AG20443 (cell line): ENCODE results near the gene XXYLT1.
"Not testable (repeated sequence)": the region's sequence is repeated elsewhere in the genome, so short reads cannot be mapped to it uniquely, and the experiment has no call there.

Source experiments
- DNase-seq: peaks from one replicate; pipeline ENCODE4 v3.0.0; 2012; ENCODE audit warnings: low spot score, mixed read lengths

Gene XXYLT1

DNA sequence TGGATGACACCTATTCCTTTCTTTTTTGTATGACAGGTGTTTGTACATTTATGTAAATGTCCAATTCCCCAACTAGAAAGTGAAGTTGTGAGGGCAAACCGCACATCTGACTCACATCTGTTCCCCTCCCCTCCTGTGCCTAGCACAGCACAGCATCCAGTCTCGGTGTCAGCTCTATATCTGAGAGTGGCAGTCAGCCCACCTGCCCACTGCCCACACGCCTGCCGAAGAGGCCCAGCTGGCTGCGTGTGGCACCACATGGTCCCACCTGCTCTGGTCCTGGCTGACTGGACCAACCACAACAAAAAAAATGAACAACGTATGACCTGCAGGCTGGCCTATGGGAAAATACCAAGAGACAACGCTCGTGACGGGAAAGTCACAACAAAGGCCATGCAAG lies 62.8 kb downstream of the XXYLT1 start:
- DNase-seq = no peak

DNA sequence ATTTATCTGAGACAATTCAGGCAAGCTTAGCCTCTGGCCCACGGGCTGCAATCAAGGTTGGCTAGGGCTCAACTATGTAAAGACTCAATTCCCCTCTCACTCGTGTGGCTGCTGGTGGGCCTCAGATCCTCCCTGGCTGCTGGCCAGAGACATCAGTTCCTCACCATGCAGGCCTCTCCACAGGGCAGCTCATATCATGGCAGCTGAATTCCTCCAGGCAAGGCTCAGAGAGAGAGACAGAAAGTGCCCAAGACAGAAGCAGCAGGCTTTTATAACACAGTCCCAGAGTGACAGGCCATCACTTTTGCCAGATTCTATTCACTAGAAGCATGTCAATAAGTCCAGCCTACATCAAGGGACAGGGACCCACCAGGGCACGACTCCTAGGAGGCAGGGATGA lies 63.2 kb downstream of the XXYLT1 start:
- no peak for DNase-seq

DNA sequence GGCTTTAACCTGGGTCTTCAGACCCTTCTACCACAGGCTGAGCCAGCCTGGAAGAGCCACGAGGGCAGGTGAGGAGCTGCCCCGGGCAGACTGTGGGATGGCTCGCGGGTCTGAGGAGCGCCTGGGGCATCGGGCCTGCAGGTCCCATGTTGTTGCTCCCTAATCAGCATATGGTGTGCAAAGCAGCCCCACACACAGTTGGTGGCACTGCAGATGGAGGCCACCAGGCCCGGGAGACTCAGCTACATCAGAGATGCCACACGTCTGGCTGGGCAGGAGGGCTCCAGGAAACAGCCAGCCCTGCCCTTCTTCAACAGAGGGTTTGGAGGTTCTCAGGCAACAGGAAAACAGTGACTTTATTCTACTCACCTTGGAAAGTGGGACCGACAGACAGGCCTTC lies 63.9 kb downstream of the XXYLT1 start:
- no peak for DNase-seq

DNA sequence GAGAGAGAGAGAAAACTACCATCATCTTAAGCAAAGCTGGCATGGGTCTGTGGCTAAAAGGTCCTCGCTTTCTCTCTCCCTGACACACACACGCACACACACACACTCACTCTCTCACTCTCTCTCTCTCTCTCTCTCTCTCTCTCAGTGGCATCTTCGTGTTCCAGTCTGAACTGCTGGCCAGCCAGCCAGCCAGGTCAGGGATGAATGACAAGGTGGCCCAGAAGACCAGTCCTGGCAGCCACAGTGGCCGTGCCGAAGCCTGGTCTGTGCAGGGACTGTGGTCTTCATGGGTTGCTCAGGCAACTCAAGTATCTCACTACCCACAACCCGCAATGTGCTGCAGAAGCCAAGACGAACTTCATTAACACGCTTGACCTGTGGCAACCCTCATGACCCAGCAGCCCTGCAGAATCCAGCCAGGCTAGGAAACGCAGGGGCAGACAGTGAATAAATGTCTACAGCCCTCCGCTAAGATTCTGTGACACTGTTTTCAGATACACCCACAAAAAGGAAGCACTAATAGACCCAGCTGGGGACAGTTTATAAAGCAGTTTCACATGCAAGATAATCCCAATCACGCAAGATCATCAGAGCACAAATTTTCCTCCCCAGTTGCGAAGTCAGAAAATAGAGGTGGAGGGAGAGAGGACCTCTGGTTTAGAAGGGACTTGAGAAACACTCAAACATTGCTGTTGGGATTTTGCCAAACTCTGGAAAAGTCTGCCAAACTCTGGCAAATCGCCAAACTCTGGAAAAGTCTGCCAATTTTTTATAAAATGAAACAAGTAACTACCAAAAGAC lies 66.4 kb downstream of the XXYLT1 start:
- DNase-seq = peak; percentile 63

DNA sequence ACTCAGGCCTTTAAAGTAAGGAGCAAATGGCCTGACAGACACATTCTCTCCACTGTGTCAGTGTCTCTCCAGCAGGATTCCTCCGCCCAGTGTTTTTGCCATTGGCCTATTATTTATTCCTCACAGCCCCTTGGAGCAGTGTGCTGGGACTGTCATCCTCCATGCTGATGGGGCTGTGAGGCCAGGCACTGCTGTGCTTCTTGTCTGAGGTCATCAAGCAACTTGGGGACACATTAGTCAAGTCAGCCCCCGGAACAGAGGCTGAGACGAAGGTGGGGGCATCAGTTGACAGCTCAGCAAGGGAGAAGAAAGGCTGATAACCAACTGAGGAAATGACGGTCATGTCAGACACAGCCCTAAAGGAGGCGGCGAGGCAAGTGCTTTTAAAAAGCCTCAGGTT lies 67.4 kb downstream of the XXYLT1 start:
- DNase-seq = no peak

DNA sequence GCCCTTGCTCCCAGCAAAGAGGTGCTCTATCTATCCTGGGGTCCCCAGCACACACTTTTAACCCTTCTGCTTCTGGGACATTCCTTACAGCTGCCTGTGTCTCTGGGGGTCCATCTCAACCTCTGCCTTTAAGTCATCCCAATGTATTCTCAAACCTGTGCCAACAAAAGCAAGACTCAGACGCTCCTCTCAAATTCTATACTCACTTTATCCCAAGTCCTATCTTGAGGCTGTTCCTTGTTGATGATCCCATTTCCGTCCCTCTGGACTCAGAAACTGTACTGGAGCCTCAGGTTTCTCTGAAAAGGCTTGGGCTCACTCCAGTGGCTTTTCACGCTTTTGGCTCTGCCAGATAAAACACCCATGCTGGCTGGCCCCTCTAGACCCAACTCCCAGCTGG lies 69.7 kb downstream of the XXYLT1 start:
- DNase-seq = no peak

DNA sequence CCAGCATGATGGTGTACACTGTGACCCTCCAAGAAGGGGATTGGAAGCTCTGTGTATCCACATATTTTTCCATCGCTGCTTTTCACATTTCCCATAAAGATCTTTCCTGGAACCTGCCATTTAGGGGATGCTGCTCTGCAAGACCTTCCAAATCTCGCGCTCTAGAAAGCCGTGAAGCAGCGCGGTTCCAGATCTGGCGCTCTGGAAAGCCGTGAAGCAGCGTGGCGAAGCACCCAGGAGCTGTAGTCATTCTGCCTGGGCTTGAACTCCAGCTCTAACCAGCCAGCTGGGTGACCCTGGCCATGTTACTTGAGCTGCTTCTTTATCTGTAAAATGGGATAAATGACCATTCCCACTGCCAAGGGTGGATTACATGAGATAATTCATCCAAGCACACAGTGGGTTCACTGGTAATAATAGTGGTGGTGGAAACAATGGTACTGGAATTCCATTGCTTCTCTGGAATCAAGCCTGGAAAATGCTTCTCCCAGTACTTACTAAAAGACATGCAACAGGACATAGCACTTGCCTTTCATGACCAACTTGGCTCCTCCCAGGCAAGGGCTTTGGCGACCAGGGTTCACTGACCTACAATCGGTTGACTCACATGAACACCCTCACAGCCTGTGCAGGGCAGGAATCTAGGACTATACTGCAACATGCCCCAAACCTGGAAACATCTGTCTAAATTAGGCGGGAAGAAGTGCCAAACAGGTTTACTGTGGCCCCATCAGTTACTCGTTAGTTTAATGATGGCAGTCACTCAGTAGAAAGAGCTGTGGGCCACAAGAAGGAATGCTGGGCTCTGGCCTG lies 70.7 kb downstream of the XXYLT1 start:
- DNase-seq = no peak

DNA sequence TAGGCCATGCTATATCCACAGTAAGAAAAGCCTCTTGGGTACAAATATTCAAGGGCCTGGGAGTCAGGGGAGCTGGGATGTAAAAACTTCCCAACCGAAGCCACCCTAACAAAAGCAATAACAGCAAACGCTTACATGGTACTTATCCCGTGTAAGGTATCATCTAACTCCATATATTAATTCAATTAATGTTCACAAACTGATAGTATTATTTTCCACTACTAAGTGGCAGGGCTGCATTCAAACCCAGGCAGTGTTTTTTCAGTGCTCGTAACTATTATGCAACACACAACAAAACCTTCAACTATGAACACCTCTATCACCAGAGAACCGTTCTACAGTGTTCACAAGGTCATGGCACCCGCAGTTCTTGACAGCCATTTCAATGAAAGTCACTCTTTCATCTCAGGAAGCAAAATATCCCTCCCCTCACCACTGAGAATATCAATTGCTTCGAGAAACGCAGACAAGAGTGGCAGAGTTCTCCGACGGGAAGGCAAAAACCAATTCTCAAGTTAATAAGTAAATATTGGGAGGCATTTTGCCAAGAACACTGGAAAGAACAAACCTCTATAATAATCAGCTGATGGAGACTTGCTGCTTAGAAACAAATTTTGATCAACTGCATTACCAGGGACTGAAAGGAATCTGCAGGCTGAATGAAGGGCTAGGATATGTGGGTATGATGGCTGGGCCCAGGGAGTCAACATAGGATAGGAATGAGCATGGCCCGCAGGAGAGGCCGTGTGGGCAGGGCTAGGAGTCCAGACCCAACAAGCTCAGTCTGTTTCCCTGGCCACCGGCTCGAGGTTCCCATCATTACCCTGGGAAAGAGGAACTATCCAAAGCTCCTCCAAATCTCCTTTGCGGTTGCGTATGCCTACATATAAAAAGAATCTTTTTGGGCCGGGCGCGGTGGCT lies 72.3 kb downstream of the XXYLT1 start:
- no peak for DNase-seq

DNA sequence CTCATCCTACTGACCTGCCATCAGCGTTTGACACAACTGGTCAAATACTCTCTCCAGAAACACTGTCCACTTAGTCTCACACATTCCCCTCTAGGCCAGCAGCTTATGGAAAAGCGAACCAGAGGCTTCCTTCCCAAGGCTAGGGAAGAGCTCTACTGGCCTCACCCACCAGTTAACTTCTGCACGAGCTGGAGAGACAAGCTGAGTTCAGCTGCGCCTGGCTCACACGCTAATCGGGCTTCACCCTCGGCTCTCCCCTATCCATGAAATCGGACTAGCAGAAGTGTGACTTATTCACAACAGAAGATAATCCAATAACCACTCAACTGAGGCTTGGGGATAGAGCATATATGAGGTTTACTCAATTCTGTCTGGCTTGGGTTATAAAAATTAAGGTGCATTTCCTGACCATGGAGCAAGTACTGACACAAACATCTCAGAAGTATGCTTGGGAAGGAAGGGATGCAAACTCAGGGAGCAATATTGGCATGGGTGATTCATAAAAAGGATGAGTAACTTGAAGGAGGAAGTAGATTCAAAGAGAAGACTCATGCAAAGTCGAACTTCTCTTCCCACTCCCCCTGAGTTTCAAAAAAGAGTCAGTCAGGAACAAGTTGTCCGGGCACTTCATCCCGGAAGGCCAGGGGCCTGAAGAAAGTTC lies 73.1 kb downstream of the XXYLT1 start:
- DNase-seq = peak; percentile 61

DNA sequence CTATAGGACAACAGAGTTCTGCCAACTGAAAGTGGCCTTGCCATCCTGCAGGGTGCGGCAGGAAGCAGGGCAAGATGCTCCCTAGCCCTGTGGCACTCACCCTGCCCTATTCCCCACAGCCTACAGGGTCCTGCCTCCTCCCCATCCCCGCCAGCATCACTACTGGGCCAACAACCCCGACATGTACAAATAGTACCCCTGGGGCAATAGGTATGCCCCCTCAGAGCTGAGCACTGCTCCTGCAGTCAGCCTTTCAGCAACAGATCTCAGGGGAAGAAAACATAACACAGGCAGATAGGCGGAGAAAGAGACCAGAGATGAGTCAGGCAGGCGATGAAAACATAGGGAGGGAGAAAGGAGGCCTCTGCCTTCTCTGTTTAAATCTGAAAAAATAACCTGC lies 74.7 kb downstream of the XXYLT1 start:
- peak; percentile 70 for DNase-seq

DNA sequence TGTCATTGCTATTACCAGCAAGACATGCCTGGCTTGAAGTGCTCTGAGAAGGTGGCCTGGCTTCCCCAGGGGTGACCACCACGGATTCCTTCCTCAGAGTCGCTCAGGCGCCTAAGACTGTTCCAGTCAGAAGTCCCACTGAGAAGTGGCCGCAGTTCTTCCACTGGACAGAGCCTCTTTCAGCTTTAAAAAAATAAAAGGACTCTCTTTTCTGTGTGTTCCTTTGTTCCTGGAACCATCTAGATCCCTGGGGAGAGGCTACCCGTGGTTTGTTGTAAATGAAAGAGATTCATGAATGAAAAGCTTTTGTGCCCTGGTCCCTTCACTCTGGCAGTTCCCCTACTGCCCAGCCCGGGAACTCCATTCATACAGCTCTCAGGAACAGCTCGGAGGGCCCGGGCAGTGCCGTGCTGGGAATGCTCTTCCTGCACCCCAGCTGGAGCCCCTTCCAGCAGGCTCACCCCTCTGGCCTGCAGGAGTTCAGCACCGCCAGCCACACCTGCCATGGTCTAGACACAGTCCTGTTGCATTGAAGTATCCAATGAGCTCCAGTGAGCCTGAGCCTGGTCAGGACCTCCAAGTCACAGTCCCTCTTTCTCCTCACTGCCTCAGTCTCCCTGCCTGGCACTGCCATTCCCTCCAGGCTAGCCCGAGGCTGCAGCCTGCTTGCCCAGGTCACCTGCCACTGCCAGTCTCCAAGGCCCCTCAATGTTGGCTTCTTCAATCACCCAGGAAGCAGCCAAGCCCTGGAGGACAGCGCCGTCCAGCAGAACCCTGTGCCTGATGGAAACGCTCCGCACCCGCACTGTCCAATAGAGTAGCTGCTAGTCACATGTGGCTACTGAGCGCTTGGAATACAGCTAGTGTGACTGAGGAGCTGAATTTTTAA lies 75.4 kb downstream of the XXYLT1 start:
- DNase-seq = no peak

DNA sequence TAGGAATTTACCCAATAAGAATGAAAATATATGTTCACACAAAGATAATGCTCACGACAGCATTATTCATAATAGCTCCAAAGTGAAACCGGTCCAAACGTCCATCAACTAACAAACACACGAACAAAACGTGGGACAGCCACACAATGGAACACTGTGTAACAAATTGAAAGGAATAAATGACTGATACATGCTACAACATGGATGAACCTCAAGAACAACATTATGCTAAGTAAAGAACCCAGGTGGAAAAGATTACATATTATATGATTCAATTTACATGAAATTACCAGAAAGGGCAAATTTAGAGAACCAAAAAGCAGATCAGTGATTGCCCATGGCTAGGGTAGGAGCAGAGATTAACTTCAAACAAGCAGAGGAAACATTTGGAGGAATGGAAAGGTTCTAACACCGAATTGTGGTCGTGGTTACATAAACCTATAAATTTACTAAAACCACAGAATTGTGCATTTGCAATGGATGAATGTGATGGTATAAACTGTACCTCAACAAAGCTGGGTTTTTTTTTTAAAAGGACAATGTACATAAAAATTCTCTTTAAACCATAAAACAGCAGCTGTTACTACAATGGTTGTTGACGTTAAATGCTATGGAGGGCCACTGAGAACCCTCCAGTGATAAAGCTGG lies 76.3 kb downstream of the XXYLT1 start:
- no peak for DNase-seq

DNA sequence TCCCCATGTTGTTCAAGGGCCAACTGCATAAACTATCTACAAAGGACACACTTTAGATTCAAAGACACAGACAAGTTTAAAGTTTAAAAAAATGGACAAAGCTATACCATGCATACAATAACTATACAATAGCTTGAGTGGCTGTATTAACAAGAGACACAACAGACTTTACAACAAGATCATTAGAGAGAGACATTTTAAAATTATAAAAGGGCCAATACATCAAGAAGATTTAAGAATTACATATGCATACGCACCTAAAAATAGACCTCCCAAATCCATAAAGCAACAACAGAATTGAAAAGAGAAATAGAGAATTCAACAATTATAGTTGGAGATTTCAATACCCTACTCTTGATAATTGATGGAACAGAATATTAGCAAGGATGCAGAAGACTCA lies 79.4 kb downstream of the XXYLT1 start:
- DNase-seq = no peak

DNA sequence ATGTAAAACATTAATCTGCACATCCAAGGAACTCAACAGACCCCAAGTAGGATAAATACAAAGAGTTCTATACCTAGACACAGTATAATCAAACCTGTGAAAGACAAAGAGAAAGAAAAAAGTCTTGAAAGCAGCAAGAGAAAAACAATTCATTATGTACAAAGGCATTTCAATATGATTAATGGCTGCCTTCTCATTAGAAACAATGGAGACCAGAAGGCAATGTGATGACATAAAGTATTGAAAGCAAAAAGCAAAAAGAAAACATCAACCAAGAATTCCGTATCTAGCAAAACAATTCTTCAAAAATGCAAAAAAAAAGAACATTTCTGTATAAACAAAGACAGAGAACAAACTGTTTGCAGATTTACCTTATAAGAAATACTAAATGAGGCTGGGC lies 81.1 kb downstream of the XXYLT1 start:
- no peak for DNase-seq

DNA sequence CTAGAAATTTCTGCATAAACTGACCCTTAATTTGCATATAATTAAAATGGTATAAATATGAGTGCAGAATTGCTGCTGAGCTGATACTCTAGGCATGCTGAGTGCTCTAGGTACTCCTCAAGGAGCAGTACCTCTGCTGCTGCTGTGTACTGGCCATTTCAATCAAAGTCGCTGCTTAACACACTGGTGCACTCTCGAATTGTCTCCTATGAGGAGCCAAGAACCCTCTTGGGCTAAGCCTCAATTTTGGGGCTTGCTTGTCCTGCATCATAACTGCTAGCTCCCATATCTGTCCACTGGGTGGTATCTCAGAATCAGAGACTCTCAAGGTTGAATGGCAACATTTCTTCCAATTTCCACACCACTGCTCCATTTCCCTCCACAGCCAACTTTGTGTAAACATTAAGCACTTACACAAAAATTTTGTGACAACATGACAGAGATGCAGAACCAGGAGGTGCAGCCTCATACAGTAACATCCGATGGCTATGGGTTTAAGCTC lies 82.5 kb downstream of the XXYLT1 start:
- no peak for DNase-seq

DNA sequence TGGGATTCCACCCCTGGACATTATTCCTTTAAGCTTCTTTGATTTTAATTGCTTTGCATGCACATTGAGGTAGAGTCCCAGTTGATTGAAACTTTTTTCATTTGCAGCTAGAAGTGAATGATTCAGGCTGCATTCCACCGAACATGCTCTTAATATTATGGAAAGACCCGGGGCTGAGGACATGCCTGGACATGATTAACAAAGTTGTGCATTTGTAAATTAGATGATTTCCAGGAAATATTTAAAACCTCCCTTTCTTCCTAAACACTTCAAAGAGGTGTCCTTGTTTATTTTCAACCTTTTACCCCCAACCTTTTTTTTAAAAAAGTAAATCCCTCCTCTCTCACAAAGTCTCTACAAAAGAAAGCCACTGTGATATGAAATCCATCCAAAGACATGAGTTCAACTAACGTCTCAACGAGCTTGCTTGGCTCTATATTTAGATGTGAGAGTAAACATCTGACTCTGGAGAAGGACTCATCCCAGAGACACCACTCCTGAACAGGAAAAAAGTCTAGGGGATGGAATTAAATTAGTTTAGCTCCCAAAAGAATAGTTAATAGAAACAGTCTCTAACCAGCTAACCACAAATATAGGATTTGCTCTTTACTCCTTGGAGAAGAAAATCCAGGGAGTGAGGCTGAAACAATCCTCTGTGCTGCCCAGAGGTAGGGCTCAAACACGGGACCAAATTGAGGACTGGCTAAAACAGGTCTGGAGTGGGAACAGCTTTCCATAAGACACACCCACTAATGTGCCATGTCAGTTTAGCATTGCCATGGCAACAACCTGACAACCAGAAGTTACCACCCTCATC lies 83.1 kb downstream of the XXYLT1 start:
- DNase-seq = peak; percentile 47

DNA sequence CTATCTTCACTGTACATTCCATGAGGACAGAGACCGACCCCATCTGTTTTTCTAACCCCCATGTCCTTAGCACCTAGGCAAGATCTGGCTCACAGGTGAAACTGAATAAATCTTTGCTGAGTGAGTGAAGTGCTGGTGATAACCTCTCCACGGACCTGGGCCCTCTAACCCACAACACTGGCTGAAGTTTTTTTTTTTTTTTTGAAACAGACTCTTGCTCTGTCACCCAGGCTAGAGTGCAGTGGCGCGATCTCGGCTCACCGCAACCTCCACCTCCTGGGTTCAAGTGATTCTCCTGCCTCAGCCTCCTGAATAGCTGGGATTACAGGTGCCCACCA lies 84.3 kb downstream of the XXYLT1 start:
- not testable (repeated sequence) for DNase-seq

DNA sequence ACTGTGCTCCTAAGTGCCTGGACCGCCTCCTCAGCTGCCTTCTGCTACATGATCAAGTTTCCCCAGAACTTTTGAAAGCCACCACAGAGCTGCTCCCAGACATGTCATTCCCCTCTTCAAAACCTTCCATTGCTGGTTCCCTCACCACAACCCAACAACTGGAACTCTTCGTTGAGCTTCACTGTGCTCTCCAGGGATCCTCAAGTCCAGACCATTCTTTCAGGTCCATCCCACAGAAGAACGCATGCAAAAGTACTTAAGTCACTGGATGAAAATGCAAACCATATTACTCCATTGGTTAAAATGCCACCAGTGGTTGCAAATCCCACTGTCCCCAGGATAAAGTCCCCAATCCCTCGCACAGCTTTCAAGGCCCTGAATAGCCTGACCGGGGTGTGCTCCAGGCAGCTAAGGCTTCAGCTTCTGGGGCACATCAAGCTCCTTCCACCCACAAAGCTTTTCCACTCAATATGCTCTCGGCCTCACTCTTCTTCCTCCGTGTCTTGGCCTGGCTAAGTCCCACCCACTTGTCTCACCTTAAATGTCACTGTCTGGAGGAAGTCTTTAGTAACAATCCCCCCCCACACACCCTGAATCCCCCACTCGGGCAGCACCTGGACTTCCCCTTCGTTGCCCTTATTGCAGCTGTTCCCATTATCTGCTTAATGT lies 84.8 kb downstream of the XXYLT1 start:
- no peak for DNase-seq

DNA sequence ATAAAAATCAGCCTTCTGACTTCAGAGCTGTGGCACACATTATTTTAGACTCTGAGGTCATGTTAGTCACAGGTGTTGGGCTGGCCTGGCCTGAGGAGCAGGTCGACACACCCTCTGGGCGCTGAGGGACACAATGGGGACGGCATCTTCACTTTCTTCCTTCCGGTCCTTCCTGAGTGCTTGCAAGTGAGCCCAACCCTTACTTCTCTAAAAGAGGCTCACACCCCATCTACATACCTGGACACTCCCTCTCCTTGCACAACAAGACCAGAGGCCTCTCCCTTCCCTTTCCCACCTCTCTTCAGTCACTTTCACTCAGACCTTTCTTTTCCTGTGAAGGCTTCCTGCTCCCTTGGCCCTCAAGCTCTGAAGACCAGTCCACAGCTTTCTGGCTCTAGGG lies 85.4 kb downstream of the XXYLT1 start:
- DNase-seq = no peak
